ENCODE results near the gene TMEM234. TPM values are rescaled to one million over a fixed set of nuclear protein-coding genes. Genes with fewer than 3 reads are reported as not detected.

The TMEM234 gene
- total RNA-seq = 10 to 100 TPM; 11.5 to 12.8 TPM
- 6.6 TPM for polyA plus RNA-seq (2013, experiment 1 of 2)
- 8.2 TPM for polyA plus RNA-seq (2013, experiment 2 of 2)
- 5.8 to 44.7 (median 19.2) reads per million in 172 experiments for total RNA-seq

DNA sequence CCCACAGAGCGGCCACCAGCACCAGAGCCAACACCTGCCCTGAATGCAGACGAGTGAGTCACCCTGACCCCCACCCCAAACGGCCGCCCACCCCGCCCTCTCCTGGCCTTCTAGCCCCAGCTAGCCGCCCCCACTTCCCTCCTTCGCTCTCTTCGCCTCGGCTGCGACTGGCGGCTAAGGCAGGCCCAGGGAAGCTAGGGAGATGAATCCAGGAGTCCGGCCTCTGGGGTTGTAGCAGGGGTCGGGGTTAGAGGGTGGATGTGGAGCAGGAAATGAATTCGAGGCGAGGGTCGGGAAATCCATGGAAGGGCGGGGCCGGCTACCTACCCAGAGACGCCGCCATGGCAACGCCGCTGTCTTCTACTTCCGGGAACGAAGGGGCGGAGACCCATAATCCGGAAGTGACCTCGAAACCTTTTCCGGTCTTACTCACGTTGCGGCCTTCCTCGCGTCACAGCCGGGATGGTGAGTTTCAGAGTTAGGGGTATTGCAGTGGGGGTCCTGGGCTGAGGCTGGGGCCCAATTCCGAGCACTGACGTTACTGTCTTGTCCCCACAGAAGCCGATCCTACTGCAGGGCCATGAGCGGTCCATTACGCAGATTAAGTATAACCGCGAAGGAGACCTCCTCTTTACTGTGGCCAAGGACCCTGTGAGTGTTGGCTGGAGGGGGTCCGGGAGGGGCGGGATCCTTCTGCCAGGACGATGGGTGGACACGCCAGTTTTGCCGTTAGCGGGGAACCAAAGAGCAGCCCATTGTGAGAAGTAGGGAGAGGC lies at the start of gene TMEM234, which contains the start of gene EIF3I:
Gene TMEM234, minus strand, starts transcription at position 374 of the 776 bp plus-strand sequence. Its CDS starts 31 bp downstream, at position 343.
Gene EIF3I, plus strand, starts transcription at position 428 of the 776 bp plus-strand sequence. Its CDS starts 35 bp downstream, at position 463.
- H3K4me3 ChIP-seq (ENCODE audit: low read length) = peak within 1 kb of the TSS; percentile 79
- DNase-seq (peak; percentile 81 to 96 (median 88)), ATAC-seq (ENCODE audit: poor library complexity) (peak; percentile 89)
- no peak for TF ChIP-seq CTCF (IDR thresholded peaks at IDR 0.05)
- ChIA-PET CTCF (no interaction called here), POLR2A (interaction anchor here (1.0 to 2.8 kb wide), 4 partner anchors 21 to 172 kb away, joined by 3 to 9 read pairs (median 7); partner anchors contain the start of genes BSDC1 and LCK)
- peaks cover 34% of the 10 kb centered on the region for H3K4me1 ChIP-seq (ENCODE audit: insufficient read depth, low read length)
- peak within 1 kb of the TSS; percentile 99 for H3K27ac Mint-ChIP-seq
- no peaks in the 10 kb centered on the region for H3K9me3 Mint-ChIP-seq
- H3K36me3 Mint-ChIP-seq (ENCODE audit: low read depth) = peaks cover 59% of the 10 kb centered on the region
- H3K9me3 ChIP-seq (ENCODE audit: control insufficient read depth in 1 of 2, insufficient read depth in 1 of 2, low read length in 2 of 2) = no peaks in the 10 kb centered on the region
- intact Hi-C loops (cut with DNase I, micrococcal nuclease) = loop anchor here (1.0 to 10.0 kb wide), 4 partner anchors 29 to 172 kb away; partner anchors contain the start of genes BSDC1 (in 1 of the 2) and LCK (in 1 of the 2)
- H3K4me1 Mint-ChIP-seq (ENCODE audit: low read depth) = peaks cover 38% of the 10 kb centered on the region
- H3K27ac ChIP-seq (ENCODE audit: low read depth in 1 of 2, low read length in 2 of 2) = peak within 1 kb of the TSS; percentile 94
- no peaks in the 10 kb centered on the region for H3K27me3 Mint-ChIP-seq
- no peaks in the 10 kb centered on the region for H3K27me3 ChIP-seq (ENCODE audit: control insufficient read depth in 1 of 2, insufficient read depth in 2 of 2, low read length in 2 of 2)
- H3K4me3 Mint-ChIP-seq = peak within 1 kb of the TSS; percentile 99
- peaks cover 31% of the 10 kb centered on the region for H3K36me3 ChIP-seq (ENCODE audit: insufficient read depth, low read length)

- H3K4me1 ChIP-seq (ENCODE audit: insufficient read depth, low read length) = peaks cover 91% of the 10 kb centered on the region
- no peak overlapping the region for H3K4me3 ChIP-seq (ENCODE audit: low read length)
- no peak for DNase-seq
- H3K27ac ChIP-seq (ENCODE audit: low read depth in 1 of 2, low read length in 2 of 2) = peak overlapping the region in 1 of 2 donors; percentile 10
- no peak for ATAC-seq (ENCODE audit: poor library complexity)
- peak overlapping the region; percentile 83 for H3K27ac Mint-ChIP-seq
- no peaks in the 10 kb centered on the region for H3K27me3 ChIP-seq (ENCODE audit: control insufficient read depth in 1 of 2, insufficient read depth in 2 of 2, low read length in 2 of 2)
- ChIA-PET POLR2A (interaction anchor here (0.9 to 20.9 kb wide), 4 partner anchors 20 to 125 kb away, joined by 4 to 543 read pairs (median 6); partner anchors contain the start of genes BSDC1, FAM167B, HDAC1 and LCK), CTCF (interaction anchor here (0.6 to 1.3 kb wide), 4 partner anchors 9 to 727 kb away, joined by 3 to 5 read pairs (median 3); no protein-coding TSS in a partner anchor)
- no peaks in the 10 kb centered on the region for H3K27me3 Mint-ChIP-seq
- peaks cover 67% of the 10 kb centered on the region for H3K4me1 Mint-ChIP-seq (ENCODE audit: low read depth)
- peaks cover 60% of the 10 kb centered on the region for H3K36me3 Mint-ChIP-seq (ENCODE audit: low read depth)
- H3K4me3 Mint-ChIP-seq = peak overlapping the region; percentile 4
- intact Hi-C loops (cut with DNase I, micrococcal nuclease) = loop anchor here in 1 of 2 experiments (10.0 kb wide), 1 partner anchor 45 kb away; the partner anchor contains the start of genes EIF3I and TMEM234
- TF ChIP-seq CTCF (IDR thresholded peaks at IDR 0.05) = no peak
- peaks cover 33% of the 10 kb centered on the region for H3K36me3 ChIP-seq (ENCODE audit: insufficient read depth, low read length)
- H3K9me3 Mint-ChIP-seq = no peaks in the 10 kb centered on the region
- H3K9me3 ChIP-seq (ENCODE audit: control insufficient read depth in 1 of 2, insufficient read depth in 1 of 2, low read length in 2 of 2) = no peaks in the 10 kb centered on the region
These were observed 47.6 kb upstream of the TMEM234 start for GRCh38 chr1:32269744-32270143.

- Histone ChIP-seq H3K4me3 (ENCODE audit: low read length) (no peak overlapping the region), H3K9me3 (ENCODE audit: control insufficient read depth in 1 of 2, insufficient read depth in 1 of 2, low read length in 2 of 2) (no peaks in the 10 kb centered on the region), H3K27ac (ENCODE audit: low read depth in 1 of 2, low read length in 2 of 2) (peak overlapping the region; percentile 52 to 57), H3K4me1 (ENCODE audit: insufficient read depth, low read length) (peaks cover 91% of the 10 kb centered on the region), H3K27me3 (ENCODE audit: control insufficient read depth in 1 of 2, insufficient read depth in 2 of 2, low read length in 2 of 2) (no peaks in the 10 kb centered on the region), H3K36me3 (ENCODE audit: insufficient read depth, low read length) (peaks cover 43% of the 10 kb centered on the region)
- ChIA-PET POLR2A (interaction anchor here (0.6 to 20.9 kb wide), 9 partner anchors 14 to 677 kb away, joined by 3 to 543 read pairs (median 7); partner anchors contain the start of genes BSDC1, FAM167B, HDAC1 and LCK), CTCF (no interaction called here)
- H3K9me3 Mint-ChIP-seq = no peaks in the 10 kb centered on the region
- peak in 4 of 14 experiments; percentile 21 to 67 (median 58) for DNase-seq
- H3K4me1 Mint-ChIP-seq (ENCODE audit: low read depth) = peaks cover 60% of the 10 kb centered on the region
- ATAC-seq (ENCODE audit: poor library complexity) = peak; percentile 54
- H3K4me3 Mint-ChIP-seq = peak overlapping the region; percentile 81
- TF ChIP-seq CTCF (IDR thresholded peaks at IDR 0.05) = no peak
- no peaks in the 10 kb centered on the region for H3K27me3 Mint-ChIP-seq
- peak overlapping the region; percentile 92 for H3K27ac Mint-ChIP-seq
- intact Hi-C loops (cut with DNase I, micrococcal nuclease) = no loop called here
- peaks cover 46% of the 10 kb centered on the region for H3K36me3 Mint-ChIP-seq (ENCODE audit: low read depth)
These were observed 44.9 kb upstream of the TMEM234 start for GRCh38 chr1:32266921-32267591.
